Heart left ventricle (tissue), 13 donors: ENCODE results near the gene PLEKHA6.

ENCODE experiments used
- POLR2A ChIP-seq, 2 donors: fragments of 450-650 bp; IDR thresholded peaks; one replicate each; pipeline ENCODE4 v1.6.1; 2017; ENCODE audit warnings: antibody characterized with exemption in 2 of 2, mild to moderate bottlenecking in 2 of 2, moderate library complexity in 2 of 2
- TF ChIP-seq, protein P1 (sequence below), 12 donors: fragments of 200-600 bp; sonication (generic) in 4 of 12; IDR thresholded peaks; one replicate each; pipeline versions ENCODE4 v1.5.0 to v1.8.0; 2018 to 2022; ENCODE audit warnings: antibody characterized with exemption in 12 of 12, mild to moderate bottlenecking in 5 of 12
- donor health status: ischemic (EF 13 %, LVEDD 7.1; RV severe dilation, severe dysfunction).
- donor health status: DM: no; HTN: yes; CAD: no.
- donor health status: DM: no; HTN: no; CAD: no.
- donor health status: ischemic (EF 25% LVEDD 6.9; RV normal size, moderate dysfunction).
- donor health status: ischemic (EF 25% LVEDD 5.7; RV mildly dilated, moderate dysfunction).
- donor health status: ischemic (EF 35%, LVEDD 5.7; RV mildly dilated, moderate dysfunction).
- donor health status: nonischemic (EF 11% LVEDD 7.7; RV severe dilation, severe dysfunction).
- donor health status: DM: yes; HTN: yes; CAD: no.
- donor health status: PGD.
- donor health status: ischemic (EF 29% LVEDD 5.4; RV normal size, mild dysfunction).
- donor health status: nonischemic (EF 23%, LVEDD 6.1; RV moderate dilation, normal function).

- TF ChIP-seq, protein P1, sequence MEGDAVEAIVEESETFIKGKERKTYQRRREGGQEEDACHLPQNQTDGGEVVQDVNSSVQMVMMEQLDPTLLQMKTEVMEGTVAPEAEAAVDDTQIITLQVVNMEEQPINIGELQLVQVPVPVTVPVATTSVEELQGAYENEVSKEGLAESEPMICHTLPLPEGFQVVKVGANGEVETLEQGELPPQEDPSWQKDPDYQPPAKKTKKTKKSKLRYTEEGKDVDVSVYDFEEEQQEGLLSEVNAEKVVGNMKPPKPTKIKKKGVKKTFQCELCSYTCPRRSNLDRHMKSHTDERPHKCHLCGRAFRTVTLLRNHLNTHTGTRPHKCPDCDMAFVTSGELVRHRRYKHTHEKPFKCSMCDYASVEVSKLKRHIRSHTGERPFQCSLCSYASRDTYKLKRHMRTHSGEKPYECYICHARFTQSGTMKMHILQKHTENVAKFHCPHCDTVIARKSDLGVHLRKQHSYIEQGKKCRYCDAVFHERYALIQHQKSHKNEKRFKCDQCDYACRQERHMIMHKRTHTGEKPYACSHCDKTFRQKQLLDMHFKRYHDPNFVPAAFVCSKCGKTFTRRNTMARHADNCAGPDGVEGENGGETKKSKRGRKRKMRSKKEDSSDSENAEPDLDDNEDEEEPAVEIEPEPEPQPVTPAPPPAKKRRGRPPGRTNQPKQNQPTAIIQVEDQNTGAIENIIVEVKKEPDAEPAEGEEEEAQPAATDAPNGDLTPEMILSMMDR (IDR thresholded peaks at IDR 0.05): no peak
- TF ChIP-seq POLR2A (IDR thresholded peaks at IDR 0.05): no peak
These were observed 80.8 kb downstream of the PLEKHA6 start for GRCh38 chr1:204278958-204279357.
